CD4-positive, alpha-beta memory T cell (primary cell): ENCODE measurements around the gene HYAL3. TPM values are rescaled to one million over a fixed set of nuclear protein-coding genes. Genes with fewer than 3 reads are reported as not detected.
"Not testable (repeated sequence)": the region's sequence is repeated elsewhere in the genome, so short reads cannot be mapped to it uniquely, and the experiment has no call there.

Experiments
- CTCF ChIA-PET: fragments of 350-600 bp; sonication (Branson Sonifier 250); formaldehyde crosslinking; loops from one replicate; lab custom pipeline; 2021; ENCODE audit warnings: inconsistent platforms; ENCODE audit not compliant: partially characterized antibody; lab: Charles Lee
- POLR2A ChIA-PET: fragments of 350-600 bp; sonication (Branson Sonifier 250); formaldehyde crosslinking; loops from one replicate; lab custom pipeline; 2021; ENCODE audit not compliant: partially characterized antibody; lab: Charles Lee
- DNase-seq, 5 donors: peaks; one replicate each; pipeline versions ENCODE4 v3.0.0 to v3.0.0-alpha.2; 2020 to 2022; ENCODE audit warnings: mixed read lengths in 1 of 5
- H3K27ac ChIP-seq: one replicate; pipeline ENCODE4 v1.7.0; 2013; ENCODE audit warnings: low read depth, low read length
- H3K27me3 ChIP-seq: 2 replicates; pipeline ENCODE4 v1.7.0; 2013; ENCODE audit warnings: mild to moderate bottlenecking, low read length, moderate library complexity; ENCODE audit not compliant: insufficient read depth
- H3K36me3 ChIP-seq: 2 replicates; pipeline ENCODE4 v1.7.0; 2013; ENCODE audit warnings: mild to moderate bottlenecking, low read length, moderate library complexity; ENCODE audit not compliant: insufficient read depth
- H3K4me1 ChIP-seq: 2 replicates; pipeline ENCODE4 v1.7.0; 2013; ENCODE audit warnings: mild to moderate bottlenecking, low read length, moderate library complexity; ENCODE audit not compliant: insufficient read depth
- H3K4me3 ChIP-seq, 2 donors: one replicate each; pipeline ENCODE4 v1.7.0; 2013; ENCODE audit warnings: low read length in 2 of 2, mild to moderate bottlenecking in 1 of 2
- H3K9me3 ChIP-seq, 2 donors: one replicate each; pipeline ENCODE4 v1.7.0; 2013; ENCODE audit warnings: low read length in 2 of 2, control low read depth in 1 of 2; ENCODE audit not compliant: control insufficient read depth in 1 of 2
- H3K27ac Mint-ChIP-seq, 7 donors: one replicate each; pipeline ENCODE4 v1.8.0; 2020 to 2021; ENCODE audit warnings: mixed read lengths in 7 of 7, mild to moderate bottlenecking in 6 of 7, inconsistent platforms in 3 of 7, moderate library complexity in 3 of 7
- H3K27me3 Mint-ChIP-seq, 2 donors: one replicate each; pipeline ENCODE4 v1.8.0; 2020 to 2021; ENCODE audit warnings: mixed read lengths in 2 of 2
- H3K36me3 Mint-ChIP-seq, 2 donors: one replicate each; pipeline ENCODE4 v1.8.0; 2020 to 2021; ENCODE audit warnings: mixed read lengths in 2 of 2, inconsistent platforms in 1 of 2, mild to moderate bottlenecking in 1 of 2
- H3K4me1 Mint-ChIP-seq, 4 donors: one replicate each; pipeline ENCODE4 v1.8.0; 2020 to 2021; ENCODE audit warnings: mixed read lengths in 4 of 4, mild to moderate bottlenecking in 1 of 4
- H3K4me3 Mint-ChIP-seq, 8 donors: one replicate each; pipeline ENCODE4 v1.8.0; 2020 to 2021; ENCODE audit warnings: mixed read lengths in 8 of 8, mild to moderate bottlenecking in 7 of 8, moderate library complexity in 6 of 8, inconsistent platforms in 3 of 8
- H3K9me3 Mint-ChIP-seq, 8 donors: one replicate each; pipeline ENCODE4 v1.8.0; 2020 to 2021; ENCODE audit warnings: mixed read lengths in 8 of 8, mild to moderate bottlenecking in 5 of 8, inconsistent platforms in 3 of 8, moderate library complexity in 1 of 8
- intact Hi-C: fragments of 100-400 bp; cut with micrococcal nuclease; formaldehyde crosslinking; loops from one replicate; pipeline ENCODE4 v1.15.1; 2023
- polyA plus RNA-seq, 2 donors: library from polyadenylated mRNA; unstranded; fragments of 300-500 nt; fragmentation: Illumina TruSeq; gene quantifications; one replicate each; pipeline ENCODE4 v1.2.3, GENCODE V29; 2021
- total RNA-seq, 2 experiments: library from RNA; stranded (reverse); gene quantifications; one replicate each; pipeline ENCODE4 v1.2.3, GENCODE V29; 2021

The HYAL3 gene
- total and polyA plus RNA-seq, 4 experiments from 2014 or later: 4.4 to 7.1 (median 5.3) TPM

GRCh38 chr3:50288387-50289007 is 10.7 kb downstream of the HYAL3 start:
- Mint-ChIP-seq H3K4me1 (peaks cover 12 to 28% (median 18%) of the 10 kb centered on the region in 4 donors), H3K36me3 (peaks cover 0 to 25% of the 10 kb centered on the region in 2 donors), H3K27me3 (no peaks in the 10 kb centered on the region), H3K27ac (no peak overlapping the region), H3K4me3 (no peak overlapping the region), H3K9me3 (peaks cover 0 to 1% (median 0%) of the 10 kb centered on the region in 8 donors)
- ChIA-PET CTCF (interaction anchor here (1.1 kb wide), 1 partner anchor 42 kb away, joined by 3 read pairs; no protein-coding TSS in a partner anchor), POLR2A (interaction anchor here (0.9 to 1.3 kb wide), 3 partner anchors 9 to 63 kb away, joined by 3 to 4 read pairs (median 3); partner anchors contain the start of genes HYAL3 and NAA80)
- intact Hi-C loops: no loop called here
- peaks cover 24% of the 10 kb centered on the region for H3K4me1 ChIP-seq
- H3K4me3 ChIP-seq: no peak overlapping the region
- peak in 1 of 5 donors; percentile 37 for DNase-seq
- no peaks in the 10 kb centered on the region for H3K27me3 ChIP-seq
- H3K27ac ChIP-seq: no peak overlapping the region
- peaks cover 25% of the 10 kb centered on the region for H3K36me3 ChIP-seq
- H3K9me3 ChIP-seq: no peaks in the 10 kb centered on the region

GRCh38 chr3:50287262-50287661 is 11.9 kb downstream of the HYAL3 start:
- POLR2A ChIA-PET: interaction anchor here (1.3 kb wide), 1 partner anchor 10 kb away, joined by 3 read pairs; no protein-coding TSS in a partner anchor
- Mint-ChIP-seq H3K27me3 (no peaks in the 10 kb centered on the region), H3K36me3 (peaks cover 0 to 25% of the 10 kb centered on the region in 2 donors), H3K4me3 (peak overlapping the region in 1 of 8 donors; percentile 25), H3K4me1 (peaks cover 5 to 16% (median 9%) of the 10 kb centered on the region in 4 donors), H3K9me3 (no peaks in the 10 kb centered on the region), H3K27ac (peak overlapping the region in 1 of 7 donors; percentile 15)
- Histone ChIP-seq H3K36me3 (peaks cover 25% of the 10 kb centered on the region), H3K4me1 (peaks cover 16% of the 10 kb centered on the region), H3K27me3 (no peaks in the 10 kb centered on the region), H3K9me3 (no peaks in the 10 kb centered on the region), H3K27ac (no peak overlapping the region), H3K4me3 (no peak overlapping the region)
- CTCF ChIA-PET: no interaction called here
- no peak for DNase-seq
- intact Hi-C loops: no loop called here

GRCh38 chr3:50286322-50287227 is 12.6 kb downstream of the HYAL3 start:
- no peak overlapping the region for H3K27ac ChIP-seq
- H3K27me3 ChIP-seq: no peaks in the 10 kb centered on the region
- H3K4me1 Mint-ChIP-seq: peaks cover 4 to 12% (median 8%) of the 10 kb centered on the region in 4 donors
- DNase-seq: peak in 1 of 5 donors; percentile 7
- no peaks in the 10 kb centered on the region for H3K9me3 ChIP-seq
- no peaks in the 10 kb centered on the region for H3K9me3 Mint-ChIP-seq
- no peak overlapping the region for H3K27ac Mint-ChIP-seq
- no peak overlapping the region for H3K4me3 Mint-ChIP-seq
- intact Hi-C loops: no loop called here
- H3K27me3 Mint-ChIP-seq: no peaks in the 10 kb centered on the region
- H3K36me3 ChIP-seq: peaks cover 25% of the 10 kb centered on the region
- peaks cover 13% of the 10 kb centered on the region for H3K4me1 ChIP-seq
- H3K36me3 Mint-ChIP-seq: peaks cover 0 to 25% of the 10 kb centered on the region in 2 donors
- no peak overlapping the region for H3K4me3 ChIP-seq
- ChIA-PET POLR2A (interaction anchor here (1.3 kb wide), 1 partner anchor 11 kb away, joined by 3 read pairs; no protein-coding TSS in a partner anchor), CTCF (no interaction called here)

GRCh38 chr3:50284121-50284520 is 15.1 kb downstream of the HYAL3 start:
- H3K4me3 Mint-ChIP-seq, H3K4me1 Mint-ChIP-seq, H3K4me3 ChIP-seq, H3K9me3 ChIP-seq, DNase-seq, H3K27me3 Mint-ChIP-seq, H3K27ac ChIP-seq, H3K9me3 Mint-ChIP-seq, intact Hi-C loops, H3K4me1 ChIP-seq, H3K27me3 ChIP-seq, H3K27ac Mint-ChIP-seq: not testable (repeated sequence)
- H3K36me3 Mint-ChIP-seq: peaks cover 0 to 14% of the 10 kb centered on the region in 2 donors
- H3K36me3 ChIP-seq: peaks cover 12% of the 10 kb centered on the region
- POLR2A ChIA-PET: interaction anchor here (1.3 kb wide), 1 partner anchor 21 kb away, joined by 3 read pairs; no protein-coding TSS in a partner anchor
- CTCF ChIA-PET: interaction anchor here (0.6 to 1.3 kb wide), 6 partner anchors 14 to 810 kb away, joined by 3 to 4 read pairs (median 3); no protein-coding TSS in a partner anchor

DNA sequence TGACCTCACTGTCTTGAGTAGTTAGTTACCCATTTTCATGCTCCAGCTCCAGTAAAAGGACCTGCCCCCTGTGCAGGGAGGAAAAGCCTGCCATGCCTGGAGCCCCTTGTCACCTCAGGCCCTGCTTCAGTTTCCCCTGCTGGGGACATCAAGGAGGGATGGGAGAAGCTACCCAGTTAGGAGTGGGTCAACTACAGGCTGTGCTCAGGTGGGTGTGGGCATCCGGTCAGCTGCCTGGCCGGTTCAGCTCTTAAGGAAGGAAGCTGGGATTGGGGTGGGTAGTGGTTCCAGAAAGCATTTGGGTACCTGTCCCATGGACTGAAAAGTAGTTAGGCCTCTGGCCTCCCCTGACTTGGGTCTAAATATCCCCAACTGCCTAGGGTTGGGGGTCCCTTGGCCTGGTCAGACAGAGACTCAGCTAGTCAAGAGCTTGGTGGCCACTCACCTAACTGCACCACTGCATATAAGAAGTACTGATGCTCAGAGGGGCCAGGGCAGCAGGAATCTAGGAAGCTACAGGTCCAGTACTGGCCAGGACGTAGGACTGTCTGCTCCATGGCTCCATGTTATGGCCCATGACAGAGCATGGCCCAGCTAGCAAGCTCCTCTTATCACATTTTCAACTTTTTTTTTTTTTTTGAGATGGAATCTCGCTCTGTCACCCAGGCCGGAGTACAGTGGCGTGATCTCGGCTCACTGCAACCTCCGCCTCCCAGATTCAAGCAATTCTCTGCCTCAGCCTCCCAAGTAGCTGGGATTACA is 19.8 kb downstream of the HYAL3 start:
- Histone ChIP-seq H3K4me1 (peaks cover 21% of the 10 kb centered on the region), H3K27me3 (peaks cover 23% of the 10 kb centered on the region), H3K9me3 (no peaks in the 10 kb centered on the region), H3K36me3 (no peaks in the 10 kb centered on the region), H3K27ac (no peak overlapping the region), H3K4me3 (no peak overlapping the region)
- ChIA-PET POLR2A (interaction anchor here (0.6 to 0.7 kb wide), 2 partner anchors 16 to 157 kb away, joined by 3 read pairs; no protein-coding TSS in a partner anchor), CTCF (interaction anchor here (1.0 to 1.5 kb wide), 4 partner anchors 19 to 85 kb away, joined by 3 to 6 read pairs (median 4); no protein-coding TSS in a partner anchor)
- Mint-ChIP-seq H3K4me3 (no peak overlapping the region), H3K27ac (peak overlapping the region in 1 of 7 donors; percentile 66), H3K4me1 (peaks cover 6 to 18% (median 13%) of the 10 kb centered on the region in 4 donors), H3K27me3 (peaks cover 16 to 18% of the 10 kb centered on the region in 2 donors), H3K36me3 (no peaks in the 10 kb centered on the region), H3K9me3 (no peaks in the 10 kb centered on the region)
- intact Hi-C loops: no loop called here
- DNase-seq: peak in 1 of 5 donors; percentile 29

DNA sequence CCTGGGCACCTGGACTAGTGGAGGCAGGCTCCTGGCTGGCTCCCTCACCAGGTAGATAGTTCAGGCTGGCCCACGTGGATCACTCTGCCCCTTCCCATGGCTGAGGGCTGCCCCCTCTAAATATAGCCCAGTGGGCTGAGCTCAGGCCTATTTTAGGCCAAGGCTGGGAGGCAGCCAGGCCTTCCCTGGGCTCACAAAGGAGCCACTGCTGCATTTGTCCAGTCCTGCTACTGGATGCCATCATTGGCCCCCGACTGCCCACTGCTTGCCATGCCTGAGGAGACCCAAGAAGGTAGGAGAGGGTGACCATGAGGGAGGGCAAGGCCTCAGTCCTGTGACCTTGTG is 20.4 kb downstream of the HYAL3 start, which contains the start of gene LSMEM2:
Gene LSMEM2, plus strand, starts transcription at position 208 of the 345 bp plus-strand sequence. Its CDS starts 27 bp downstream, at position 235.
- no peak within 1 kb of the TSS for H3K4me3 Mint-ChIP-seq
- no peak within 1 kb of the TSS for H3K4me3 ChIP-seq
- no peak within 1 kb of the TSS for H3K27ac ChIP-seq
- intact Hi-C loops: no loop called here
- POLR2A ChIA-PET: interaction anchor here (0.6 kb wide), 1 partner anchor 16 kb away, joined by 3 read pairs; no protein-coding TSS in a partner anchor
- H3K36me3 ChIP-seq: no peaks in the 10 kb centered on the region
- H3K36me3 Mint-ChIP-seq: no peaks in the 10 kb centered on the region
- peak within 1 kb of the TSS in 2 of 7 donors; percentile 12 to 66 for H3K27ac Mint-ChIP-seq
- CTCF ChIA-PET: interaction anchor here (1.0 to 1.5 kb wide), 4 partner anchors 19 to 84 kb away, joined by 3 to 6 read pairs (median 4); no protein-coding TSS in a partner anchor
- peaks cover 29% of the 10 kb centered on the region for H3K27me3 ChIP-seq
- peaks cover 27% of the 10 kb centered on the region for H3K4me1 ChIP-seq
- peaks cover 21 to 23% of the 10 kb centered on the region in 2 donors for H3K27me3 Mint-ChIP-seq
- H3K9me3 ChIP-seq: no peaks in the 10 kb centered on the region
- peaks cover 11 to 23% (median 19%) of the 10 kb centered on the region in 4 donors for H3K4me1 Mint-ChIP-seq
- no peaks in the 10 kb centered on the region for H3K9me3 Mint-ChIP-seq
- peak in 1 of 5 donors; percentile 37 for DNase-seq
